K562 (cell line): ENCODE data around the gene NINJ2. TPM values are rescaled to one million over a fixed set of nuclear protein-coding genes. Genes with fewer than 3 reads are reported as not detected.

Experiments
- ATAC-seq: fragments of 200-7000 bp; cut with Tn5 transposase; 3 replicates; pipeline ENCODE4 v1.9.1; 2020; ENCODE audit warnings: moderate library complexity
- BruUV-seq: library from RNA; stranded (reverse); fragments of 400-500 nt; replicated peaks from 2 replicates; lab custom pipeline; 2021; lab: Mats Ljungman, UMichigan
- CTCF ChIA-PET: fragments of 300-600 bp; formaldehyde crosslinking; extraction: SDS; loops from one replicate; lab custom pipeline; 2021; ENCODE audit warnings: low intra/inter-chr PET ratio; lab: Yijun Ruan, JAX
- POLR2A ChIA-PET: fragments of 300-600, 350-650 bp; sonication (Branson Sonifier 250); formaldehyde crosslinking; extraction: SDS; loops from one replicate; lab custom pipeline; 2021; ENCODE audit warnings: antibody characterized with exemption, inconsistent platforms; lab: Yijun Ruan, JAX
- DNase-seq, 4 experiments: peaks; one replicate each; pipeline versions ENCODE4 v3.0.0 to v3.0.0-alpha.2; 2011 to 2018; ENCODE audit warnings: low spot score in 3 of 4, mixed read lengths in 3 of 4; ENCODE audit errors: extremely low read depth in 1 of 4
- FAIRE-seq: peaks from 2 replicates; lab custom pipeline; 2011; peaks lifted over from hg19 to GRCh38; lab: Jason Lieb, UNC
- H2AFZ ChIP-seq: 2 replicates; pipeline ENCODE4 v1.6.0; 2011; ENCODE audit warnings: low read depth, low read length, control low read depth, inconsistent platforms
- H3K27ac ChIP-seq: fragments of 200-600 bp; 3 replicates; pipeline ENCODE4 v1.8.0; 2011; ENCODE audit warnings: low read depth, mild to moderate bottlenecking, control low read depth, inconsistent platforms, low read length, moderate library complexity, mixed read lengths; ENCODE audit errors: extremely low read depth
- H3K27me3 ChIP-seq, 2 experiments: fragments of 300-600 bp in 1 of 2; 2 replicates in 1 of 2; 3 replicates in 1 of 2; pipeline versions ENCODE4 v1.6.0 to v1.8.0; 2011; ENCODE audit warnings: inconsistent platforms in 2 of 2, low read length in 2 of 2, mild to moderate bottlenecking in 1 of 2, mixed read lengths in 1 of 2, moderate library complexity in 1 of 2; ENCODE audit not compliant: control insufficient read depth in 2 of 2, insufficient read depth in 2 of 2
- H3K36me3 ChIP-seq: fragments of 300-600 bp; 3 replicates; pipeline ENCODE4 v1.8.0; 2011; ENCODE audit warnings: mild to moderate bottlenecking, low read length, inconsistent platforms; ENCODE audit not compliant: control insufficient read depth, insufficient read depth
- H3K4me1 ChIP-seq, 2 experiments: fragments of 200-600 bp in 1 of 2; replicated peaks in 1 of 2; 2 replicates in 1 of 2; 3 replicates in 1 of 2; pipeline versions ENCODE4 v1.5.1 to v1.8.0; 2011; ENCODE audit warnings: inconsistent platforms in 2 of 2, low read length in 2 of 2, mild to moderate bottlenecking in 1 of 2, mixed read lengths in 1 of 2, moderate library complexity in 1 of 2; ENCODE audit not compliant: control insufficient read depth in 2 of 2, insufficient read depth in 2 of 2
- H3K4me2 ChIP-seq: 2 replicates; pipeline ENCODE4 v1.6.1; 2011; ENCODE audit warnings: low read length, control low read depth, inconsistent platforms, mixed read lengths; ENCODE audit not compliant: insufficient read depth
- H3K4me3 ChIP-seq: fragments of 200-600 bp; sonication (generic), shearing (Covaris generic); 2 replicates; pipeline ENCODE4 v1.5.1; 2016; ENCODE audit warnings: control low read depth, inconsistent platforms
- H3K79me2 ChIP-seq: fragments of 200-600 bp; 3 replicates; pipeline ENCODE4 v1.8.0; 2011; ENCODE audit warnings: low read length, inconsistent platforms; ENCODE audit not compliant: control insufficient read depth, insufficient read depth
- H3K9ac ChIP-seq, 2 experiments: 2 replicates each; pipeline versions ENCODE4 v1.6.0 to v1.6.1; 2011; ENCODE audit warnings: low read depth in 2 of 2, low read length in 2 of 2, control low read depth in 1 of 2, inconsistent platforms in 1 of 2, mild to moderate bottlenecking in 1 of 2, mixed read lengths in 1 of 2; ENCODE audit not compliant: insufficient read depth in 1 of 2
- H3K9me1 ChIP-seq: one replicate; pipeline ENCODE4 v1.6.0; 2011; ENCODE audit warnings: inconsistent platforms, mild to moderate bottlenecking, low read length, moderate library complexity; ENCODE audit not compliant: control insufficient read depth, insufficient read depth
- H3K9me3 ChIP-seq: replicated peaks from 2 replicates; pipeline ENCODE4 v1.5.1; 2011; ENCODE audit warnings: low read depth, low read length, inconsistent platforms; ENCODE audit not compliant: control insufficient read depth, insufficient read depth
- H4K20me1 ChIP-seq: replicated peaks from 2 replicates; pipeline ENCODE4 v1.6.1; 2011; ENCODE audit warnings: low read length, inconsistent platforms, mixed read lengths; ENCODE audit not compliant: control insufficient read depth, insufficient read depth
- ARNT ChIP-seq, 2 experiments: fragments of 450-650 bp; IDR thresholded peaks; 2 replicates each; pipeline ENCODE4 v1.6.1; 2016; ENCODE audit warnings: mild to moderate bottlenecking in 1 of 2
- FOXM1 ChIP-seq, 2 experiments: fragments of 450-650 bp in 1 of 2; sonication (generic) in 1 of 2; formaldehyde crosslinking in 1 of 2; IDR thresholded peaks; 2 replicates each; pipeline versions ENCODE4 v1.6.1 to v1.9.0; 2017 to 2022; ENCODE audit warnings: low read depth in 2 of 2, mild to moderate bottlenecking in 2 of 2, missing genetic modification reagents in 1 of 2, moderate library complexity in 1 of 2
- HDAC3 ChIP-seq: fragments of 450-650 bp; IDR thresholded peaks from 2 replicates; pipeline ENCODE4 v1.6.1; 2018; ENCODE audit warnings: borderline replicate concordance, mild to moderate bottlenecking, moderate library complexity; ENCODE audit not compliant: partially characterized antibody
- KHSRP ChIP-seq: fragments of 450-650 bp; IDR thresholded peaks from 2 replicates; pipeline ENCODE4 v1.6.1; 2017
- POLR3A ChIP-seq: IDR thresholded peaks from 2 replicates; pipeline ENCODE4 v1.6.1; 2011; ENCODE audit warnings: borderline replicate concordance, mild to moderate bottlenecking, moderate library complexity; ENCODE audit not compliant: insufficient read length, insufficient read depth; ENCODE audit errors: extremely low read depth
- THRAP3 ChIP-seq: fragments of 450-650 bp; IDR thresholded peaks from 2 replicates; pipeline ENCODE4 v1.6.1; 2016; ENCODE audit warnings: mild to moderate bottlenecking, inconsistent platforms, borderline replicate concordance
- WHSC1 ChIP-seq: IDR thresholded peaks from one replicate; pipeline ENCODE4 v1.6.1; 2012; ENCODE audit warnings: low read length, control low read depth, inconsistent platforms
- ZNF57 ChIP-seq: fragments of 450-650 bp; formaldehyde crosslinking; IDR thresholded peaks from 2 replicates; pipeline ENCODE4 v1.4.0; 2020; ENCODE audit warnings: mild to moderate bottlenecking, moderate library complexity
- WGBS: fragments of 100-300 bp; shearing (Covaris generic); methylation state at CpG from one replicate; pipeline ENCODE4 v1.1.6; 2016; ENCODE audit warnings: low coverage, mixed read lengths; ENCODE audit not compliant: insufficient coverage; ENCODE audit errors: missing lambda C conversion rate; 5-methylcytosine and 5-hydroxymethylcytosine counted together
- in situ Hi-C: fragments of 300-500 bp; cut with MboI; formaldehyde crosslinking; loops from 4 replicates; pipeline ENCODE4 v1.15.0; 2018; ENCODE audit warnings: inconsistent platforms, mixed read lengths
- intact Hi-C: fragments of 100-400 bp; cut with micrococcal nuclease; formaldehyde crosslinking; loops from 2 replicates; pipeline ENCODE4 v1.14.2; 2022
- polyA plus RNA-seq, 8 experiments: library from polyadenylated mRNA; depleted of rRNA in 4 of 8; stranded (reverse) in 5 of 8; unstranded in 3 of 8; fragments of >200 nt; fragmentation: Nextera tagmentation in 2 of 8; fragmentation: Illumina TruSeq in 1 of 8; extraction: Ambion mirVana in 2 of 8; extraction: Trizol in 1 of 8; gene quantifications; 2 replicates each; pipeline versions ENCODE4 v1.2.1 to v1.2.3, GENCODE V29; 2011 to 2014; ENCODE audit warnings: inconsistent platforms in 1 of 8, missing spikeins in 1 of 8
- total RNA-seq, 7 experiments: library from RNA; depleted of rRNA in 6 of 7; stranded (reverse); fragments of >200 nt in 6 of 7; fragmentation: Illumina TruSeq in 2 of 7; extraction: Trizol in 2 of 7; gene quantifications; 2 replicates each; pipeline versions ENCODE4 v1.2.1 to v1.2.3, GENCODE V29; 2011 to 2021; ENCODE audit warnings: low replicate concordance in 1 of 7
- TF ChIP-seq, protein P1 (sequence below): fragments of 250-450 bp; sonication (Bioruptor Pico); IDR thresholded peaks from 2 replicates; pipeline ENCODE4 v1.8.0; 2021; ENCODE audit warnings: borderline replicate concordance, mild to moderate bottlenecking, moderate library complexity; ENCODE audit not compliant: poor library complexity, severe bottlenecking
- TF ChIP-seq, protein P2 (sequence below): sonication (generic); formaldehyde crosslinking; IDR thresholded peaks from 2 replicates; pipeline ENCODE4 v1.8.0; 2022; ENCODE audit warnings: mild to moderate bottlenecking, missing genetic modification reagents
- TF ChIP-seq, protein P3 (sequence below): fragments of 250-450 bp; sonication (Bioruptor Pico); IDR thresholded peaks from 2 replicates; pipeline ENCODE4 v1.8.0; 2022; ENCODE audit warnings: inconsistent platforms

Gene NINJ2
- total and polyA plus RNA-seq, 9 of the 15 experiments (the other 6 are each of a cell fraction or from before 2014, with no cell fraction given), result 2.6 to 16.0 (median 4.5) TPM

DNA sequence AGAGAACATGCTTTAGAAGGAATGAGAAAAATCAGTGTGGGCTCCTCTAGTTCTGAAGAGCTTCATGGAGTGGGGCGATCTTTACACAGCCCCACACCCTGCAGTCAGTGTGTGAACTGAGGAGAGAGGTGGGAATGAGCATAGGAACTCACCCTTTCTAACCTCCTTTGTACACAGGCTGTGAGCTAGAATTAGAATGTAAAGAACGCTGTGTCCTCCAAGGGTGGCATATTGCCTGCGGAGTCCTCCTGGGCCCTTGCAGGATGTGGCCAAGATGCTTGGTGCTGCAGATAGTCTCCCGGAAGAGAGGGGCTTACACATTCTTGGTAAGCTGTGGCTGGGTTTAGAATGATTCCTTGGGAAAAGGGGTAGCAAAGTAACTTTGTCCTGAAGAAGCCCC is 43.9 kb downstream of the NINJ2 start:
- BruUV-seq, result no TSS peak
- ATAC-seq (no peak), DNase-seq (no peak)

More for the DNA sequence above, 43.9 kb downstream of the NINJ2 start:
- 64% methylated on average over 4 of the region's 4 CpGs for WGBS
- no peak overlapping the region for H3K4me3 ChIP-seq
- no peaks in the 10 kb centered on the region for H3K36me3 ChIP-seq
- TF ChIP-seq KHSRP, result no peak
- TF ChIP-seq, protein P1, sequence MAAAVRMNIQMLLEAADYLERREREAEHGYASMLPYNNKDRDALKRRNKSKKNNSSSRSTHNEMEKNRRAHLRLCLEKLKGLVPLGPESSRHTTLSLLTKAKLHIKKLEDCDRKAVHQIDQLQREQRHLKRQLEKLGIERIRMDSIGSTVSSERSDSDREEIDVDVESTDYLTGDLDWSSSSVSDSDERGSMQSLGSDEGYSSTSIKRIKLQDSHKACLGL (CRISPR knock-in tag), result no peak
- no peak for TF ChIP-seq ARNT (IDR thresholded peaks at IDR 0.05)
- TF ChIP-seq, protein P2, sequence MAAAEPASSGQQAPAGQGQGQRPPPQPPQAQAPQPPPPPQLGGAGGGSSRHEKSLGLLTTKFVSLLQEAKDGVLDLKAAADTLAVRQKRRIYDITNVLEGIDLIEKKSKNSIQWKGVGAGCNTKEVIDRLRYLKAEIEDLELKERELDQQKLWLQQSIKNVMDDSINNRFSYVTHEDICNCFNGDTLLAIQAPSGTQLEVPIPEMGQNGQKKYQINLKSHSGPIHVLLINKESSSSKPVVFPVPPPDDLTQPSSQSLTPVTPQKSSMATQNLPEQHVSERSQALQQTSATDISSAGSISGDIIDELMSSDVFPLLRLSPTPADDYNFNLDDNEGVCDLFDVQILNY, result no peak
- no peak for TF ChIP-seq THRAP3
- TF ChIP-seq FOXM1 (IDR thresholded peaks at IDR 0.05; ENCODE audit: low read depth), result no peak
- TF ChIP-seq FOXM1 (CRISPR knock-in tag; IDR thresholded peaks at IDR 0.05; ENCODE audit: low read depth), result no peak
- TF ChIP-seq ZNF57 (CRISPR knock-in tag), result no peak
- TF ChIP-seq HDAC3, result no peak
- TF ChIP-seq, protein P3, sequence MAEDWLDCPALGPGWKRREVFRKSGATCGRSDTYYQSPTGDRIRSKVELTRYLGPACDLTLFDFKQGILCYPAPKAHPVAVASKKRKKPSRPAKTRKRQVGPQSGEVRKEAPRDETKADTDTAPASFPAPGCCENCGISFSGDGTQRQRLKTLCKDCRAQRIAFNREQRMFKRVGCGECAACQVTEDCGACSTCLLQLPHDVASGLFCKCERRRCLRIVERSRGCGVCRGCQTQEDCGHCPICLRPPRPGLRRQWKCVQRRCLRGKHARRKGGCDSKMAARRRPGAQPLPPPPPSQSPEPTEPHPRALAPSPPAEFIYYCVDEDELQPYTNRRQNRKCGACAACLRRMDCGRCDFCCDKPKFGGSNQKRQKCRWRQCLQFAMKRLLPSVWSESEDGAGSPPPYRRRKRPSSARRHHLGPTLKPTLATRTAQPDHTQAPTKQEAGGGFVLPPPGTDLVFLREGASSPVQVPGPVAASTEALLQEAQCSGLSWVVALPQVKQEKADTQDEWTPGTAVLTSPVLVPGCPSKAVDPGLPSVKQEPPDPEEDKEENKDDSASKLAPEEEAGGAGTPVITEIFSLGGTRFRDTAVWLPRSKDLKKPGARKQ, result no peak
- TF ChIP-seq POLR3A, result no peak
- TF ChIP-seq WHSC1, result no peak
- in situ Hi-C loops, result no loop called here
- H3K79me2 ChIP-seq, result no peaks in the 10 kb centered on the region
- H3K27ac ChIP-seq, result no peak overlapping the region
- no peaks in the 10 kb centered on the region for H3K9me1 ChIP-seq
- H3K27me3 ChIP-seq, result no peaks in the 10 kb centered on the region
- FAIRE-seq, result no peak
- H3K4me2 ChIP-seq, result no peak overlapping the region
- no peaks in the 10 kb centered on the region for H4K20me1 ChIP-seq
- CTCF ChIA-PET, result no interaction called here
- peaks cover 4 to 8% of the 10 kb centered on the region in 2 experiments; a peak in 3 of 5 replicates for H3K4me1 ChIP-seq
- intact Hi-C loops, result no loop called here
- H3K9ac ChIP-seq, result no peak overlapping the region
- H3K9me3 ChIP-seq, result no peaks in the 10 kb centered on the region
- POLR2A ChIA-PET, result interaction anchor here (0.6 to 1.4 kb wide), 4 partner anchors 8 to 87 kb away, joined by 3 read pairs; no protein-coding TSS in a partner anchor
- H2AFZ ChIP-seq, result no peak overlapping the region
